Subcutaneous adipose tissue (tissue), 4 donors: Measurements from ENCODE around the gene BAHCC1. TPM values are rescaled to one million over a fixed set of nuclear protein-coding genes. Genes with fewer than 3 reads are reported as not detected.

Source experiments
- total RNA-seq, 4 donors: library from RNA; depleted of rRNA; stranded (reverse); fragments of >200 nt; gene quantifications; one replicate each; pipeline ENCODE4 v1.1.0, GENCODE V29; 2016
- TF ChIP-seq, protein P1 (sequence below): fragments of 450-650 bp; IDR thresholded peaks from one replicate; pipeline ENCODE4 v1.5.1; 2016; ENCODE audit warnings: low read depth, mild to moderate bottlenecking, control low read depth, antibody characterized with exemption, moderate library complexity

Gene BAHCC1
- total RNA-seq, 4 donors from 2014 or later, result 2.6 to 24.1 (median 5.7) TPM

DNA sequence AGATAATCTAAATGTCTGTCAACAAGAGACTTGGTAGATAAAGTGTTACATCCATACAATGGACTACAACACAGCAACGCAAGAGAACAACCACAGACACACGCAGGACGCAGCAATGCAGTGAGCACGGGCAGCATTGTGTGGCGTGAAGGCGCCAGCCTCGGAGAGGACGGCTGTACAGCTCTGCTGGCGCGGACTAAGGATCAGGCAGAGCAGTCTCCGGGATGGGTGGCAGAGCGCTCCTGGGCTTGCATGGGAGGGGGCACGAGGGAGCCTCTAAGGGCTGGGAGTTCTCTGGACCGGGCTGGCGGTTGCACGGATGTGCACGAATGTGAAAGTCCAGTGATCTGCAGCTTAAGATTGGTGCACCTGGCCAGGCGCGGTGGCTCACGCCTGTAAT is 82.9 kb downstream of the BAHCC1 start:
- TF ChIP-seq, protein P1, sequence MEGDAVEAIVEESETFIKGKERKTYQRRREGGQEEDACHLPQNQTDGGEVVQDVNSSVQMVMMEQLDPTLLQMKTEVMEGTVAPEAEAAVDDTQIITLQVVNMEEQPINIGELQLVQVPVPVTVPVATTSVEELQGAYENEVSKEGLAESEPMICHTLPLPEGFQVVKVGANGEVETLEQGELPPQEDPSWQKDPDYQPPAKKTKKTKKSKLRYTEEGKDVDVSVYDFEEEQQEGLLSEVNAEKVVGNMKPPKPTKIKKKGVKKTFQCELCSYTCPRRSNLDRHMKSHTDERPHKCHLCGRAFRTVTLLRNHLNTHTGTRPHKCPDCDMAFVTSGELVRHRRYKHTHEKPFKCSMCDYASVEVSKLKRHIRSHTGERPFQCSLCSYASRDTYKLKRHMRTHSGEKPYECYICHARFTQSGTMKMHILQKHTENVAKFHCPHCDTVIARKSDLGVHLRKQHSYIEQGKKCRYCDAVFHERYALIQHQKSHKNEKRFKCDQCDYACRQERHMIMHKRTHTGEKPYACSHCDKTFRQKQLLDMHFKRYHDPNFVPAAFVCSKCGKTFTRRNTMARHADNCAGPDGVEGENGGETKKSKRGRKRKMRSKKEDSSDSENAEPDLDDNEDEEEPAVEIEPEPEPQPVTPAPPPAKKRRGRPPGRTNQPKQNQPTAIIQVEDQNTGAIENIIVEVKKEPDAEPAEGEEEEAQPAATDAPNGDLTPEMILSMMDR, result no peak

DNA sequence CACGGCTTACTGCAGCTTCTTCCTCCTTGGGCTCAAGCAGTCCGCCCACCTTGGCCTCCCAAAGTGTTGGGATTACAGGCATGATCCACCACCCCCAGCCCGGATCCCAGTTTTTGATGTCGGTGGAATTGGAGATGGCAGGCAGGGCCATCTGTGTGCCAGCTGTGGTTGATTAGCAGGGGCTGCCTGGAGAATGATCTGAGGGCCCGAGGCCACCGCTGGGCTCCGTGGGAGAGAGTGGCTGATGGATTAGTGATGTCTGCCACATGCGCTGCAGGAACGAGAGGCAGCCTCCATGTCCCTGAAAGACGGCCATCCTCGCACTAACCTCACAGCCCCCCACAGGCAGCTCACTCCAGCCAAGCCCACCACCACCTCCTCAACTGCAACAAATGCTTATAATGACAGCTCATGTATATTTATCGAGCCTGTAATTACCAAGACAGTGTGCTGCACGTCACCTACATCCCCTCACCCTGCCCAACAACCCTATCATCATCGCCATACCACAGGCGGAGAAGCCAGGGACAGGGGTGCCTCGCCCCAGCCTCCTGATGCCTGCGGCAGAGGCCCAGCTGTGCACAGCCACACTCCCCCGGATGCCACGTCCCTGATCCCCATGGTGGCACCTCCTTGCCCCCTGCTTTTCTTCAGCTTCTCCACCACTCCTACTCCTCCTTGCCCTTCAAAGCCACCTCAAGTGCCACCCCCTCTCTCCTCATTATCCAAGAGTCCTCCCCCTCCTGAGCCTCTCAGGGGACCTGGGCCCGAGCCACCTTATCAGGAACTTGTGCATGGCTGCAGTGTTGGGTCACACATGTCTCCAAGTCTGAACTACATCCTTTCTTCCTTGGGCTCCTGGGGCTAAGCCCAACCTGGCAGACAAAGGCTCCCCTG is 84.2 kb downstream of the BAHCC1 start:
- TF ChIP-seq, protein P1, result no peak

DNA sequence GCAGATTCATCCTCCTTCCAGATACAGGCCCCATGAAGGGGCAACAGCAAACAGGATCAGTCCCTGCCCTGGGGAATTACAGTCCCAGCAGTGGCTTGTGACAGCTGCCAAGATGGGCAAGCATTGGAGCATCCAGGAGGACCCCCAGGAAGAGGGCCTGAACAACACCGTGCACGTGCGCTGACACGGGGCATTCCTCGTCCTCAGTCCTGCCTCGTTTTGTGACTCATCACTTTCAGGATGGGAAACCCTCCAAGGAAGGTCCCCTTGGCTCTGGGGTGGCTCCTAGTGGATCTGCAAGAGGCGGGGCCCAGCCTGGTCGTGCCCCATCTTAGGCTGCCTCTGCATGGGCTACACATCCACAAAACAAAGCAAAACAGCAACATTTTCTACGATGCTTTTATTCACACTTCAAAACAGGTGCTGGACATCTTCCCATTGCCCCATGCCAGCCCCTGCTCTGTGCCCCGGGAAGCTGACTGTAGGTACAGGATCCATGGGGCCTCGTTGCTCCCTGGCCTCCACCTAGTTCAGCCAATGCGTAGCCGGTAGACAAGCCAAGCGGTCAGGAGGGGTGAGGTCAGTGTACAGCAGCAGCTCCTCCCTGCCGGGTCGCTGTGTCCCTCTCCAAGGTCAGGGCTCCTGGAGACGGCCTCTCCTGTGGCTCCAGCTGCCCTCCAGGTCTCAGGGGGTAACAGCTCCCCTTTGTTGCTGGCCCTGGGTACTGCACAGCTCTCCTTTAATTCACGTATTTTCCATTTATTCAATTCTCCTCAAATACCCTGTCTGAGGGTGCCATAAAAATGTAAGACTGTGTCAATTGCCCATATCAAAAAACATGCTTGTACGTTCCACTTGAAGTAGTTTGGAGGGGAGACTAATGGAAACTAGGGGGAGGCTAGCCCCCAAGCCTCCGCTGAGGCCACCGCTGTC is 85.1 kb downstream of the BAHCC1 start:
- TF ChIP-seq, protein P1, result no peak

DNA sequence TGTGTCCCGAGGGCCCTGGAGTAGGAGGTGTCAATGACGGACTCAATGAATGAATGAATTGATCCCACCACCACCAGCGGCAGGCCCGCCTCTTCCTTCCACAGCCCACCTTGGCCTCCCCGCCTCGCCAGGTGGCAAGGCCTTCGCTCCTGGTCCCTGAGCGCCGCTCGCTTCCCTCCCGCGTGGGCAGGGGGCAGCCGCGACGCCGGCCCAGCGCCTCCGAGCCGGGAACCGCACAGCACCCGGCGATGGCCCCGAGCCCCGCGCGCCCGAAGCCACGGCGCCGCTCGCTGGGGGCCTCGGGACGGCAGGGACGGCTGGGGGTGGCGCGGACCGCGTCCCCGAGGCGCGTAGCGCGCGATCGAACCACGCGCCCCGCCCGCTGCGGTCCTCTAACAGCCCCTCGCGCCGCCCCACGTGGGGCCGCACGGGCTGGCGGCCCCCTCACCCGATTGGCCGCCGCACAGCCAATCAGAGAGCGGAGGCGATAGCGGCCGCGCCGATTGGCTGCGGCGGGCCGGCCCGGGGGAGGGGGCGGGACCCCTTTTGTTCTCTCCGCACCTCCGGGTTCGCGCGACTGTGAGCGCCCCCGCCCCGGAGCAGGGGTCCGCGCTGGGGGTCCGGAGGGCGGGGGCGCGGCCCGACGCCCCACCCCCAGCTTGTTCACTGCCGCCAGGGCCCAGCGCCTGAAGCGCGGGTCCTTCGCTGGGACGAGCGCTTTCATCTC is 86.0 kb downstream of the BAHCC1 start:
- TF ChIP-seq, protein P1, result no peak

DNA sequence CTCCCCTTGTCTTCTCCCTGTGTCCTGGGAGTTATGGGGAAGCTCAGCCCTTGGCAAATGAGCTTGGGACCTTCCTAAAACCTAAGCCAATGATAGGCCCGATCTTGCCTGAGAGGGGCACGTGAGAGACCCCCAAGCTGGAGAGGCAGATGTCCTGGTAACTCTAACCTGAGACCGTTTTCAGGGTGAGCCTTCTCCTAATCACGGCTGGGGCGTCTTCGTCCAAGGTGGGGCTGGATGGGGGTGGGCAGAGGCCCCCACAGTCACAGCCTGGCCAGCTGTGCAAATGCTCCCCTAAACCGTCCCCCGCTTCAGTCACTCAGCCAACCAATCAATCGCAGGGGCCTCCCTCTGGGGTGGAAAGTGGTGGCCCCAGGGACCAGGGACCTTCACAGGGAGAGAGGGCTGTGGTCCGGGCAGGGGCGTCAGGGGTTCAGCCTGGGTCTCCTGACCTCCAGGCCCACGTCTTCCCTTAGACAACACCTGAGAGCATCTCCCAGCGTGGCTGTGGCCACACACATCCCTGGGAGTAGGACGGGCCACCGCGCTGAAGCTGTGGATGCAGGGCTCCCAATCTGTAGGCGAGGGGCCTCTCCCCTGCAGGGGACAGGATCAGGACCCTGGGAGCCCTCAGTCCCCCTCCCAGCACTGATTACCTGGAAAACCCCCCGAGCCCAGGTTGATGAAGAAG is 86.7 kb downstream of the BAHCC1 start:
- TF ChIP-seq, protein P1, result no peak

DNA sequence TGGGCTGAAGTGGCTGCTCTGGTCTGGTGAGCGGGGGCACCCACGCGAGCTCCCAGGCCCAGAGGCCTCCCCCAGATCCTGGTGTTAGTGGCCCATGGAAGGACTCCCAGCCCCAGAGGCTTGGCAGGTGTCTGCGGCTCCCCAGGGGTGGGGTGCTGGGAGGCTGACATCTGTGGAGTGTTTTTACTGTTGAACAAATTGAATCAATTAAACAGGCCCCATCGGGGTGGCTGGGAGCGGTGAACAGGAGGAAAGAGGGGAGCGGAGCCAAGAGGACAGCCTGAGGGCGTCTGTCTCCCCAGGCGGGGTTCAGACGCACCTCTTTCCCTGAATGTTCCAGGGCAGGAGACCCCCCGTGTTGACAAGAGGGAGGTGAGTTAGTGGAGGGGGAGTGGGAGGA is 87.4 kb downstream of the BAHCC1 start:
- TF ChIP-seq, protein P1, result no peak
